ENCODE measurements around the gene LDLRAD3.
"Not testable (repeated sequence)": the region's sequence is repeated elsewhere in the genome, so short reads cannot be mapped to it uniquely, and the experiment has no call there.

The LDLRAD3 gene

GRCh38 chr11:35998634-35999033 is 54.8 kb downstream of the LDLRAD3 start:
- no peak for DNase-seq

GRCh38 chr11:36000616-36001190 is 56.8 kb downstream of the LDLRAD3 start:
- DNase-seq = no peak

GRCh38 chr11:36002196-36002595 is 58.3 kb downstream of the LDLRAD3 start:
- no peak for DNase-seq

GRCh38 chr11:36002796-36003195 is 58.9 kb downstream of the LDLRAD3 start:
- no peak for DNase-seq

- DNase-seq = no peak
These were observed 62.7 kb downstream of the LDLRAD3 start for GRCh38 chr11:36006556-36006955.

GRCh38 chr11:36007127-36007655 is 63.3 kb downstream of the LDLRAD3 start:
- DNase-seq = no peak

- DNase-seq = no peak
These were observed 64.7 kb downstream of the LDLRAD3 start for GRCh38 chr11:36008584-36008983.

GRCh38 chr11:36009473-36009872 is 65.6 kb downstream of the LDLRAD3 start:
- DNase-seq = no peak

GRCh38 chr11:36010010-36010740 is 66.3 kb downstream of the LDLRAD3 start:
- no peak for DNase-seq

- DNase-seq = no peak
These were observed 67.7 kb downstream of the LDLRAD3 start for GRCh38 chr11:36011574-36011973.

GRCh38 chr11:36012455-36012854 is 68.6 kb downstream of the LDLRAD3 start:
- DNase-seq = no peak

GRCh38 chr11:36012979-36013378 is 69.1 kb downstream of the LDLRAD3 start:
- DNase-seq = no peak

- not testable (repeated sequence) for DNase-seq
These were observed 69.6 kb downstream of the LDLRAD3 start for GRCh38 chr11:36013446-36013845.

- DNase-seq = peak; percentile 18
These were observed 70.4 kb downstream of the LDLRAD3 start for GRCh38 chr11:36013950-36014897.

- DNase-seq = no peak
These were observed 71.2 kb downstream of the LDLRAD3 start for GRCh38 chr11:36014898-36015665.

- no peak for DNase-seq
These were observed 71.9 kb downstream of the LDLRAD3 start for GRCh38 chr11:36015799-36016198.

GRCh38 chr11:36016263-36016662 is 72.4 kb downstream of the LDLRAD3 start:
- DNase-seq = no peak

GRCh38 chr11:36016709-36017108 is 72.8 kb downstream of the LDLRAD3 start:
- DNase-seq = no peak

- DNase-seq = no peak
These were observed 75.2 kb downstream of the LDLRAD3 start for GRCh38 chr11:36019005-36019596.

GRCh38 chr11:36019722-36020121 is 75.9 kb downstream of the LDLRAD3 start:
- DNase-seq = no peak

GRCh38 chr11:36022882-36023281 is 79.0 kb downstream of the LDLRAD3 start:
- no peak for DNase-seq

GRCh38 chr11:36023922-36024321 is 80.1 kb downstream of the LDLRAD3 start:
- no peak for DNase-seq
